ENCODE results near the gene MST1. TPM values are rescaled to one million over a fixed set of nuclear protein-coding genes. Genes with fewer than 3 reads are reported as not detected.
A peak's percentile ranks its signal among the peaks of the same experiment; 100 is the strongest.

Gene MST1
- total RNA-seq, 1 donor from 2014 or later, result 23.7 TPM

GRCh38 chr3:49650637-49651036, 38.6 kb downstream of the MST1 start:
- no peaks in the 10 kb centered on the region for H3K4me1 ChIP-seq
- no peak overlapping the region for H3K27ac ChIP-seq
- H3K36me3 ChIP-seq, result no peaks in the 10 kb centered on the region
- H3K4me3 ChIP-seq, result no peak overlapping the region
- H3K9me3 ChIP-seq, result no peaks in the 10 kb centered on the region
- DNase-seq (no peak), ATAC-seq (no peak)
- TF ChIP-seq, protein P1, sequence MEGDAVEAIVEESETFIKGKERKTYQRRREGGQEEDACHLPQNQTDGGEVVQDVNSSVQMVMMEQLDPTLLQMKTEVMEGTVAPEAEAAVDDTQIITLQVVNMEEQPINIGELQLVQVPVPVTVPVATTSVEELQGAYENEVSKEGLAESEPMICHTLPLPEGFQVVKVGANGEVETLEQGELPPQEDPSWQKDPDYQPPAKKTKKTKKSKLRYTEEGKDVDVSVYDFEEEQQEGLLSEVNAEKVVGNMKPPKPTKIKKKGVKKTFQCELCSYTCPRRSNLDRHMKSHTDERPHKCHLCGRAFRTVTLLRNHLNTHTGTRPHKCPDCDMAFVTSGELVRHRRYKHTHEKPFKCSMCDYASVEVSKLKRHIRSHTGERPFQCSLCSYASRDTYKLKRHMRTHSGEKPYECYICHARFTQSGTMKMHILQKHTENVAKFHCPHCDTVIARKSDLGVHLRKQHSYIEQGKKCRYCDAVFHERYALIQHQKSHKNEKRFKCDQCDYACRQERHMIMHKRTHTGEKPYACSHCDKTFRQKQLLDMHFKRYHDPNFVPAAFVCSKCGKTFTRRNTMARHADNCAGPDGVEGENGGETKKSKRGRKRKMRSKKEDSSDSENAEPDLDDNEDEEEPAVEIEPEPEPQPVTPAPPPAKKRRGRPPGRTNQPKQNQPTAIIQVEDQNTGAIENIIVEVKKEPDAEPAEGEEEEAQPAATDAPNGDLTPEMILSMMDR (IDR thresholded peaks at IDR 0.05), result no peak
- no peaks in the 10 kb centered on the region for H3K27me3 ChIP-seq
- intact Hi-C loops (cut with DNase I), result no loop called here

DNA sequence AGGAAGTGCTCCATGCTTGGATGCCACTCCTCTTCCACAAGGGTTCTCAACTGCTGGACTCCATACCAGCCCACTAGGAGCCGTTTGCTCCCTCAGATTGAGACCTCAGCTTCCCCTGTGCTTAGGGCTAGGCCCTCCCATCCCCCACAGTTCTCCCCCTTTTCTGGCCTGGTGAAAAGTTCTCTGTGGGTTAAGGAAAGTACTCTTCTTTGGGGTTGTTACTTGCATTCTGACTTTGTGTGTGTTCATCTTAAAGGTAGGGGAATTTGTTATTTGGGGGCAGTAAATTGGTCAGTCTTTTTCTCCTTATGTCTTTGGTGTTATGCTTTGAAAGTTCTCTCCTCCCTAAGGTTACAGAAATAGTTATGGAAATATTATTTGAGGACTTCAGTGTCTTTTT, 39.1 kb downstream of the MST1 start:
- Histone ChIP-seq H3K36me3 (no peaks in the 10 kb centered on the region), H3K27me3 (no peaks in the 10 kb centered on the region), H3K4me1 (no peaks in the 10 kb centered on the region), H3K27ac (no peak overlapping the region), H3K9me3 (no peaks in the 10 kb centered on the region), H3K4me3 (no peak overlapping the region)
- no peak for DNase-seq
- ATAC-seq, result no peak
- TF ChIP-seq, protein P1 (IDR thresholded peaks at IDR 0.05), result no peak
- intact Hi-C loops (cut with DNase I), result no loop called here

DNA sequence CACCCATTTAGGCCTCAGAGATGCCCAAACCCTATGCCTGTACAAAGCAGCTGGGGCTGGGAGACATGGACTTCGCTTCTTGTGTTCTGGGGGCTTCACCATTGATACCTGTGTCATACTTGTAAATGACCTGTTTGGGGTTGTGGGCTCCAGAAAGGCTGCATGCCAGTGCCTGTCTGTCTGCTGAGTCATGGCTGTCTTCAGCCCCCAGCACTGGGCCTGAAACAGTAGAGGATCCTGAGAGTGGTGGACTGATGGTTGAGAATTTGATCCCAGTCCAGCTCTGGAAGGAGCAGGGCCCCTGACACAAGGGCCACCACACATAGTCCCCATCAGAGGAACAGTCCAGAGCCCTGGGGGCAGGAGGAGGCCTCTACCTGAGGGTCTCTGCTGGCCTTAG, 39.7 kb downstream of the MST1 start:
- Histone ChIP-seq H3K36me3 (no peaks in the 10 kb centered on the region), H3K4me1 (no peaks in the 10 kb centered on the region), H3K9me3 (no peaks in the 10 kb centered on the region), H3K4me3 (no peak overlapping the region), H3K27me3 (no peaks in the 10 kb centered on the region), H3K27ac (no peak overlapping the region)
- TF ChIP-seq, protein P1 (IDR thresholded peaks at IDR 0.05), result no peak
- DNase-seq (no peak), ATAC-seq (no peak)
- intact Hi-C loops (cut with DNase I), result no loop called here

DNA sequence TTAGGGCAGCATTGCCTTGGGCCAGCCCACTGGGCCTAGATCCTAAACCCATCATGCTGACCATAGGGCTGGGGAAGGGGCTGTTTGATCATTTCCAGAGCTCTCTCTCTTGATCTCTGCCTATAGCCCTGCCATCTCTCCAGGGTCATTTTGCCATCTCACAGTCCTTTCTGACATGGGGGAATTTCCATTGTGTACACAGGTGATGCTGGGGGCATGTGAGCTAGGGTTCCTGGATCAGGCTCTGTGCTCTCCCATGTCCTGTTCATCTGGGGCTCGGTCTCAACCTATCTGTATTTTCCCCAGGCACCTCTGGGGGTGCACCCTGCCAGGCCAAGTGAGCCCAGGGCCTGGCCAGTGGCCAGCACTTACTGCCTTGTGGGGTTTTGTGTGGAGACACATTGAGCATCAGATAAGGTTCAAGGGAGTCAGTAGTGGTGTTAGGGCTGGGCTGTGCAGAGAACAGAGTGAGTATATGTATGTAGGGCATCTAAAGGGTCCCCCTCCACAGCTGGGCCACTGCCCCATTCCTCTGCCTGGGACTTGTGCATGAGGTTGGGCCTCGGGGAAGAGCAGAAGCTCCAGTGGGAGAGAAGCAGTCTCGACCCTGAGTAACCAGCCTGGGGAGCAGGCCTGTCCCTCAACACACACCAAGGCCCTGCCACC, 40.8 kb downstream of the MST1 start:
- DNase-seq, result no peak
- Histone ChIP-seq H3K27ac (no peak overlapping the region), H3K36me3 (no peaks in the 10 kb centered on the region), H3K4me1 (no peaks in the 10 kb centered on the region), H3K9me3 (no peaks in the 10 kb centered on the region), H3K4me3 (no peak overlapping the region), H3K27me3 (no peaks in the 10 kb centered on the region)
- TF ChIP-seq, protein P1 (IDR thresholded peaks at IDR 0.05), result no peak
- intact Hi-C loops (cut with DNase I), result no loop called here
- ATAC-seq, result no peak

- ATAC-seq (peak; percentile 28), DNase-seq (no peak)
- Histone ChIP-seq H3K9me3 (no peaks in the 10 kb centered on the region), H3K27me3 (no peaks in the 10 kb centered on the region), H3K4me1 (no peaks in the 10 kb centered on the region), H3K36me3 (no peaks in the 10 kb centered on the region), H3K27ac (no peak overlapping the region), H3K4me3 (no peak overlapping the region)
- intact Hi-C loops (cut with DNase I), result no loop called here
- TF ChIP-seq, protein P1 (IDR thresholded peaks at IDR 0.05), result no peak
Measured at GRCh38 chr3:49647741-49648140, 41.5 kb downstream of the MST1 start.

DNA sequence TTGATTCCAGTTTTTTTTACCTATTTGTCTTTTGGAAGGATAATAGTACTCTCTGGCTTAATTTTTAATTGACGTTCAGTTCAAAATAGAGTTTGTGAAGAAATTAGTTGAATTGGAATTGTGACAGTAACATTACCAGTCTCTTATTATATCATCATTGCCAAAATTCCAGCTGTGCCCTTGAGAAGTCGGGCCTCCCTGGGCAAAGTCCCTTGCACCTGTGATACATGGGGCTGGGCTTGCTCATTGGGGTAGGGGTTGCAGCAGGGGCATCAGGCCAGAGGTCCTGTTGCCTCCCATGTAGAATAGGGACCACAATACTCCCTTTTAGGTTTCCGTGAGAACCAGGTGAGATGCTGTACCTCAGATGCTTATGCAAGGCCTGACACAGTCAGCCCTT, 43.0 kb downstream of the MST1 start:
- H3K27ac ChIP-seq, result no peak overlapping the region
- ATAC-seq (no peak), DNase-seq (no peak)
- no peaks in the 10 kb centered on the region for H3K4me1 ChIP-seq
- TF ChIP-seq, protein P1 (IDR thresholded peaks at IDR 0.05), result no peak
- no peaks in the 10 kb centered on the region for H3K36me3 ChIP-seq
- H3K27me3 ChIP-seq, result no peaks in the 10 kb centered on the region
- no peak overlapping the region for H3K4me3 ChIP-seq
- intact Hi-C loops (cut with DNase I), result no loop called here
- no peaks in the 10 kb centered on the region for H3K9me3 ChIP-seq

Data from upper lobe of right lung (tissue), 1 donor.